HepG2 (cell line): ENCODE measurements around the gene MCAT. TPM values are rescaled to one million over a fixed set of nuclear protein-coding genes. Genes with fewer than 3 reads are reported as not detected.

Experiments
- DNMT3B ChIP-seq: conservative IDR thresholded peaks from 2 replicates; pipeline ENCODE4 v1.6.1; 2016; ENCODE audit warnings: missing biosample characterization, control low read depth
- GPBP1L1 ChIP-seq: sonication (generic); formaldehyde crosslinking; IDR thresholded peaks from 2 replicates; pipeline ENCODE4 v1.5.0; 2020; ENCODE audit warnings: mild to moderate bottlenecking, missing genetic modification reagents
- HNF1A ChIP-seq, 2 experiments: sonication (generic) in 1 of 2; formaldehyde crosslinking in 1 of 2; IDR thresholded peaks; 2 replicates each; pipeline versions ENCODE4 v1.4.0 to v1.6.1; 2016 to 2020; ENCODE audit warnings: borderline replicate concordance in 1 of 2, low read depth in 1 of 2, mild to moderate bottlenecking in 1 of 2, missing genetic modification reagents in 1 of 2
- HOXA5 ChIP-seq: sonication (generic); formaldehyde crosslinking; IDR thresholded peaks from 2 replicates; pipeline ENCODE4 v1.4.0; 2020; ENCODE audit warnings: missing genetic modification reagents
- ISX ChIP-seq: sonication (generic); formaldehyde crosslinking; conservative IDR thresholded peaks from 2 replicates; pipeline ENCODE4 v1.5.0; 2020; ENCODE audit warnings: missing genetic modification reagents
- MBNL3 ChIP-seq: fragments of 250-450 bp; sonication (Bioruptor Pico); conservative IDR thresholded peaks from 2 replicates; pipeline ENCODE4 v1.8.0; 2022; ENCODE audit warnings: mild to moderate bottlenecking, inconsistent platforms
- PBX3 ChIP-seq: sonication (generic); formaldehyde crosslinking; IDR thresholded peaks from 2 replicates; pipeline ENCODE4 v1.8.1; 2023; ENCODE audit warnings: missing genetic modification reagents, inconsistent platforms, borderline replicate concordance
- SPEN ChIP-seq: sonication (generic); formaldehyde crosslinking; IDR thresholded peaks from 2 replicates; pipeline ENCODE4 v1.5.1; 2020; ENCODE audit warnings: low read depth, mild to moderate bottlenecking, missing genetic modification reagents
- ZBED4 ChIP-seq: sonication (generic); formaldehyde crosslinking; IDR thresholded peaks from 2 replicates; pipeline ENCODE4 v1.4.0; 2020; ENCODE audit warnings: missing genetic modification reagents, borderline replicate concordance
- ZBTB7A ChIP-seq: sonication (generic); formaldehyde crosslinking; IDR thresholded peaks from 2 replicates; pipeline ENCODE4 v1.8.0; 2022; ENCODE audit warnings: mild to moderate bottlenecking, missing genetic modification reagents
- ZNF281 ChIP-seq: sonication (generic); formaldehyde crosslinking; IDR thresholded peaks from 2 replicates; pipeline ENCODE4 v1.4.0; 2020; ENCODE audit warnings: missing genetic modification reagents, borderline replicate concordance
- ZNF652 ChIP-seq: IDR thresholded peaks from 2 replicates; pipeline ENCODE4 v1.6.1; 2016; ENCODE audit warnings: low read depth, borderline replicate concordance
- ZNF678 ChIP-seq: sonication (generic); formaldehyde crosslinking; IDR thresholded peaks from 2 replicates; pipeline ENCODE4 v1.4.0; 2020; ENCODE audit warnings: mild to moderate bottlenecking, missing genetic modification reagents
- ZNF75D ChIP-seq: sonication (generic); formaldehyde crosslinking; IDR thresholded peaks from 2 replicates; pipeline ENCODE4 v1.8.1; 2023; ENCODE audit warnings: missing genetic modification reagents, mild to moderate bottlenecking, borderline replicate concordance
- polyA plus RNA-seq, 8 experiments: library from polyadenylated mRNA; depleted of rRNA in 3 of 8; stranded (reverse) in 7 of 8; unstranded in 1 of 8; fragments of >200 nt; fragmentation: Illumina TruSeq in 4 of 8; extraction: Trizol in 4 of 8; gene quantifications; 2 replicates each; pipeline versions ENCODE4 v1.2.1 to v1.2.3, GENCODE V29; 2011 to 2016; ENCODE audit warnings: low read depth in 4 of 8, missing spikeins in 1 of 8, mixed read lengths in 1 of 8; ENCODE audit not compliant: insufficient read depth in 1 of 8
- total RNA-seq, 5 experiments: library from RNA; depleted of rRNA; stranded (reverse); fragments of >200 nt; fragmentation: Illumina TruSeq; extraction: Trizol; gene quantifications; 2 replicates each; pipeline ENCODE4 v1.2.3, GENCODE V29; 2016; ENCODE audit warnings: low read depth in 1 of 5

The MCAT gene
- total and polyA plus RNA-seq, 2 of the 13 experiments (the other 11 are each of a cell fraction or from before 2014, with no cell fraction given), result 9.3 to 16.7 TPM

GRCh38 chr22:43142880-43143562, at the start of gene MCAT (continued):
- no peak for TF ChIP-seq DNMT3B
- TF ChIP-seq ZBTB7A, result no peak
- peak; percentile 79; the same call in 1 of the 2 replicates for TF ChIP-seq ZBED4 (CRISPR knock-in tag)
- peak; percentile 13; the same call in 1 of the 2 replicates for TF ChIP-seq ZNF281 (CRISPR knock-in tag)
- no peak for TF ChIP-seq MBNL3 (CRISPR knock-in tag)
- no peak for TF ChIP-seq ZNF75D (CRISPR knock-in tag)
- peak; percentile 90 for TF ChIP-seq HOXA5 (CRISPR knock-in tag)
- TF ChIP-seq ZNF678 (CRISPR knock-in tag), result no peak
- TF ChIP-seq ISX (CRISPR knock-in tag), result no peak
- TF ChIP-seq HNF1A (IDR thresholded peaks at IDR 0.05; ENCODE audit: low read depth), result no peak
- TF ChIP-seq HNF1A (CRISPR knock-in tag; IDR thresholded peaks at IDR 0.05; ENCODE audit: borderline replicate concordance), result no peak
- TF ChIP-seq SPEN, result peak; percentile 95
- no peak for TF ChIP-seq PBX3 (CRISPR knock-in tag)
- no peak for TF ChIP-seq GPBP1L1 (CRISPR knock-in tag)
- TF ChIP-seq ZNF652 (CRISPR knock-in tag), result no peak
